ENCODE data around the gene PDLIM1. TPM values are rescaled to one million over a fixed set of nuclear protein-coding genes. Genes with fewer than 3 reads are reported as not detected.

Gene PDLIM1
- total and polyA plus RNA-seq, 2 of the 8 experiments (the other 6 are each of a cell fraction or from before 2014, with no cell fraction given) = 169 to 245 TPM

- TF ChIP-seq YY1 (IDR thresholded peaks at IDR 0.05; ENCODE audit: low read depth, low read length) = no peak
- TF ChIP-seq CHD2 (IDR thresholded peaks at IDR 0.05; ENCODE audit: low read length) = no peak
- TF ChIP-seq POLR2AphosphoS5 (IDR thresholded peaks at IDR 0.05; ENCODE audit: low read depth, low read length) = no peak
- no peak for TF ChIP-seq SP1 (IDR thresholded peaks at IDR 0.05; ENCODE audit: low read depth, low read length)
- no peak for TF ChIP-seq CHD1 (IDR thresholded peaks at IDR 0.05; ENCODE audit: low read depth, low read length)
- TF ChIP-seq, protein P1, sequence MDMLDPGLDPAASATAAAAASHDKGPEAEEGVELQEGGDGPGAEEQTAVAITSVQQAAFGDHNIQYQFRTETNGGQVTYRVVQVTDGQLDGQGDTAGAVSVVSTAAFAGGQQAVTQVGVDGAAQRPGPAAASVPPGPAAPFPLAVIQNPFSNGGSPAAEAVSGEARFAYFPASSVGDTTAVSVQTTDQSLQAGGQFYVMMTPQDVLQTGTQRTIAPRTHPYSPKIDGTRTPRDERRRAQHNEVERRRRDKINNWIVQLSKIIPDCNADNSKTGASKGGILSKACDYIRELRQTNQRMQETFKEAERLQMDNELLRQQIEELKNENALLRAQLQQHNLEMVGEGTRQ (IDR thresholded peaks at IDR 0.05; ENCODE audit: low read length) = no peak; the same call in 1 of the 2 replicates
- TF ChIP-seq MAX (IDR thresholded peaks at IDR 0.05) = no peak
Observed at GRCh38 chr10:95277614-95278013, 13.2 kb downstream of the PDLIM1 start (continued).

Data from H1 (cell line).